Renal cortex interstitium (tissue), 3 donors: ENCODE data around the gene ZNF70. TPM values are rescaled to one million over a fixed set of nuclear protein-coding genes. Genes with fewer than 3 reads are reported as not detected.

Experiments
- polyA plus RNA-seq, 3 donors: library from polyadenylated mRNA; unstranded; fragments of 120-200 nt; gene quantifications; one replicate each; pipeline ENCODE4 v1.2.1, GENCODE V29; 2013; ENCODE audit not compliant: insufficient read length in 3 of 3

Gene ZNF70
- polyA plus RNA-seq, 3 donors, result 5.9 to 7.6 (median 5.9) TPM

Other genes with a start within 250 kb of the ZNF70 start
- 1 to 10 TPM in 1 of 3 donors, under 1 TPM in 2; 0.28 to 1.9 (median 0.88) TPM for gene IGLL1, start 170.8 kb downstream of the ZNF70 start, polyA plus RNA-seq
- 1 to 10 TPM; 1.9 to 3.3 (median 2.9) TPM for gene DRICH1, start 118.8 kb downstream of the ZNF70 start, polyA plus RNA-seq
- gene RGL4, start 60.1 kb downstream of the ZNF70 start, polyA plus RNA-seq, result 1 to 10 TPM; 2.3 to 6.7 (median 2.8) TPM
- 1 to 10 TPM in 1 of 3 donors, under 1 TPM in 2; 0.50 to 1.2 (median 0.96) TPM for gene VPREB3, start 3.3 kb upstream of the ZNF70 start, polyA plus RNA-seq
- 1 to 10 TPM; 2.4 to 3.5 (median 3.2) TPM for gene C22orf15, start 11.9 kb upstream of the ZNF70 start, polyA plus RNA-seq
- 100 to 1,000 TPM in 1 of 3 donors, 10 to 100 TPM in 2; 62.2 to 122 (median 98.4) TPM for gene CHCHD10, start 16.9 kb upstream of the ZNF70 start, polyA plus RNA-seq
- gene MMP11, start 21.7 kb upstream of the ZNF70 start, polyA plus RNA-seq, result 10 to 100 TPM; 16.8 to 21.6 (median 20.2) TPM
- gene SMARCB1, start 35.9 kb upstream of the ZNF70 start, polyA plus RNA-seq, result 100 to 1,000 TPM; 158 to 212 (median 202) TPM
- gene DERL3, start 87.9 kb upstream of the ZNF70 start, polyA plus RNA-seq, result 1 to 10 TPM; 3.8 to 6.4 (median 6.0) TPM
- 10 to 100 TPM; 28.2 to 53.7 (median 31.6) TPM for gene SLC2A11, start 106.8 kb upstream of the ZNF70 start, polyA plus RNA-seq
- 100 to 1,000 TPM; 170 to 335 (median 300) TPM for gene MIF, start 143.3 kb upstream of the ZNF70 start, polyA plus RNA-seq
- gene GSTT2B, start 210.1 kb upstream of the ZNF70 start, polyA plus RNA-seq, result 10 to 100 TPM; 13.0 to 16.1 (median 13.1) TPM
- gene DDTL, start 215.8 kb upstream of the ZNF70 start, polyA plus RNA-seq, result 1 to 10 TPM; 7.6 to 9.7 (median 8.0) TPM
- 10 to 100 TPM; 73.3 to 91.4 (median 85.5) TPM for gene DDT, start 223.3 kb upstream of the ZNF70 start, polyA plus RNA-seq
- gene GSTT2, start 229.0 kb upstream of the ZNF70 start, polyA plus RNA-seq, result 1 to 10 TPM in 2 of 3 donors, not detected in 1; 1.8 to 2.5 TPM